ENCODE measurements around the gene JAML. TPM values are rescaled to one million over a fixed set of nuclear protein-coding genes. Genes with fewer than 3 reads are reported as not detected.

The JAML gene
- total RNA-seq, 2 experiments from 2014 or later, result 140 to 144 TPM

DNA sequence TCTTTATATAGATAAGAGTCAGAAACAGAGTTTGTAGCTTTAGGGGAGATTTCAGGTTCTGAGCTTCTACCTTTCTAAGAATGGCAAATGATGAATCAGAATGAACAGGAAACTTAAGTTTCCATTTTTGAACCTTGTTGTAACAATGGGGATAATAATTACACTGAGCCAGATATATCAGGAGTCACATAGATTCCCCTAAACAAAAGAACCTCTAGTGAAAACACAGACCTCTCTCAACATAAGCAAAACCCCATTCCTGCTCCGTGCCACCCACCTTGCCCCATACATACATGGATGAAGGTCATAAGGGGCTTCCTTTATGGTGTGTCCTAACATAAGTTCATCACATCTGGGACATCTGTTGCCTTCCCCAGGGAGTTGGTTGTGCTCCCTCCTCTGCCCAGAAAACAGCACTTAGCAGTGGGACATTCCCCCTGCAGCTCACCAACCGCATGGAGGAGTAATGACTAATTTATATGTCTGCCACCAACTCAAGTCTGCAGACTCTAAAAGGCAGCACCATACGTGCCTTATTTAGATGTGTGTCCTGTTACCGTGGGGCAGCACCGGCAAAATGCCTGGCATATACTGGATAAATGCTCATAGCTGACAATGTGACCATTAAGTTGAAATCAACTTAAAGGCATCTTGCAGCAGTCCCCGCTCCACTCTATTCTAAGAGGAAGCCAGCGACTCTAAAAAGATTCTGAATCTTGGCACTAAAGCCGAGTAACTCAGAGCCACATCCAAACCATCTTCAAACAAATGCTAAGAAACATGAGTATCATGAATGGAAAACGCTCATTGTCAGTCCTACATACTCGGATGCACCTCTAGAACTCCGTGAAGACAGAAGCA is 8.0 kb downstream of the JAML start:
- POLR2A ChIA-PET, result interaction anchor here (0.6 to 11.8 kb wide), 11 partner anchors 9 to 123 kb away, joined by 3 to 106 read pairs (median 6); partner anchors contain the start of genes JAML, MPZL2 and MPZL3
- Mint-ChIP-seq H3K4me1 (ENCODE audit: low read depth) (peaks cover 98% of the 10 kb centered on the region), H3K36me3 (ENCODE audit: low read depth) (peaks cover 82% of the 10 kb centered on the region), H3K9me3 (ENCODE audit: insufficient read depth) (no peaks in the 10 kb centered on the region), H3K27me3 (ENCODE audit: low read depth) (no peaks in the 10 kb centered on the region), H3K4me3 (peak overlapping the region; percentile 76), H3K27ac (peak overlapping the region; percentile 94)
- CTCF ChIA-PET, result interaction anchor here (0.6 to 10.1 kb wide), 17 partner anchors 7 to 146 kb away, joined by 3 to 128 read pairs (median 3); partner anchors contain the start of genes CD3D and JAML
- DNase-seq (peak; percentile 56), ATAC-seq (peak; percentile 52)

DNA sequence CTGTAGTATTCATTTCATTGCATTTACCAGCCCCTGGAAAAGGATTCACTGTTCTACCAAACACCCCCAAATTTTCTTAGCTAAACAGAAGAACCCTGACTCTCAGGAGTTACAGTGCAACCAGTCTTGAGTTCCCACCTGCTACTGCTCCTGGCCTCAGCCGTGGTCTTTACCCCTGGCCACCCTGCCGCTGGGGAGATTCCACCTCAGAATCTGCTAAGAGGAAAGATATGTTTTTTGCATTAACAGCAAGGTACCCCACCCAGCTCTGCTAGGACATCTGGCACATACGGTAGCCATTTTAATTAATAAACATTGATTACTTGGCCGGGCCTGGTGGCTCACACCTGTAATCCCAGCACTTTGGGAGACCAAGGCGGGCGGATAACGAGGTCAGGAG is 9.0 kb downstream of the JAML start:
- DNase-seq (no peak), ATAC-seq (no peak)
- ChIA-PET POLR2A (interaction anchor here (0.8 to 11.8 kb wide), 9 partner anchors 10 to 129 kb away, joined by 3 to 106 read pairs (median 6); partner anchors contain the start of genes CD3G, JAML and MPZL3), CTCF (interaction anchor here (1.0 to 10.1 kb wide), 13 partner anchors 8 to 126 kb away, joined by 3 to 128 read pairs (median 6); partner anchors contain the start of genes CD3D and JAML)
- Mint-ChIP-seq H3K4me1 (ENCODE audit: low read depth) (peaks cover 98% of the 10 kb centered on the region), H3K36me3 (ENCODE audit: low read depth) (peaks cover 83% of the 10 kb centered on the region), H3K9me3 (ENCODE audit: insufficient read depth) (no peaks in the 10 kb centered on the region), H3K27me3 (ENCODE audit: low read depth) (no peaks in the 10 kb centered on the region), H3K27ac (peak overlapping the region; percentile 94), H3K4me3 (peak overlapping the region; percentile 76)

DNA sequence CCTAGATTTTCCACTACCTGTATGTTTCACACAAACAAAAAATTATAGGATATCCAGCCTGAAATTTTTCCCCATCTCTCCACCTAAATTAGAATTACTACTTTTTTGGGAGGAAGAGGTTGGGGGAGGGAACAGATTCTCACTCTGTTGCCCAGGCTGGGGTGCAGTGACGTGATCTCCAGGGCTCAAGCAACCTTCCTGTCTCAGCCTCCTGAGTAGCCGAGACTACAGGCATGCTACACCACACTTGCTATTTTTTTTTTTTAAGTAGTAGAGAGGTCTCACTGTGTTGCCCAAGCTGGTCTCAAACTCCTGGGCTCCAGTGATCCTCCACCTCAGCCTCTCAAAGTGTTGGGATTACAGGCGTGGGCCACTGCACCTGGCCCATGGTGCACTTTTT is 9.5 kb downstream of the JAML start:
- Mint-ChIP-seq H3K4me1 (ENCODE audit: low read depth) (peaks cover 99% of the 10 kb centered on the region), H3K27me3 (ENCODE audit: low read depth) (no peaks in the 10 kb centered on the region), H3K27ac (peak overlapping the region; percentile 94), H3K9me3 (ENCODE audit: insufficient read depth) (no peaks in the 10 kb centered on the region), H3K4me3 (peak overlapping the region; percentile 76), H3K36me3 (ENCODE audit: low read depth) (peaks cover 85% of the 10 kb centered on the region)
- POLR2A ChIA-PET, result interaction anchor here (0.8 to 11.8 kb wide), 8 partner anchors 10 to 129 kb away, joined by 3 to 106 read pairs (median 10); partner anchors contain the start of genes CD3G, JAML and MPZL3
- CTCF ChIA-PET, result interaction anchor here (0.9 to 10.1 kb wide), 13 partner anchors 9 to 136 kb away, joined by 3 to 128 read pairs (median 5); partner anchors contain the start of genes CD3E, JAML and MPZL3
- DNase-seq (peak; percentile 66), ATAC-seq (peak; percentile 66)

DNA sequence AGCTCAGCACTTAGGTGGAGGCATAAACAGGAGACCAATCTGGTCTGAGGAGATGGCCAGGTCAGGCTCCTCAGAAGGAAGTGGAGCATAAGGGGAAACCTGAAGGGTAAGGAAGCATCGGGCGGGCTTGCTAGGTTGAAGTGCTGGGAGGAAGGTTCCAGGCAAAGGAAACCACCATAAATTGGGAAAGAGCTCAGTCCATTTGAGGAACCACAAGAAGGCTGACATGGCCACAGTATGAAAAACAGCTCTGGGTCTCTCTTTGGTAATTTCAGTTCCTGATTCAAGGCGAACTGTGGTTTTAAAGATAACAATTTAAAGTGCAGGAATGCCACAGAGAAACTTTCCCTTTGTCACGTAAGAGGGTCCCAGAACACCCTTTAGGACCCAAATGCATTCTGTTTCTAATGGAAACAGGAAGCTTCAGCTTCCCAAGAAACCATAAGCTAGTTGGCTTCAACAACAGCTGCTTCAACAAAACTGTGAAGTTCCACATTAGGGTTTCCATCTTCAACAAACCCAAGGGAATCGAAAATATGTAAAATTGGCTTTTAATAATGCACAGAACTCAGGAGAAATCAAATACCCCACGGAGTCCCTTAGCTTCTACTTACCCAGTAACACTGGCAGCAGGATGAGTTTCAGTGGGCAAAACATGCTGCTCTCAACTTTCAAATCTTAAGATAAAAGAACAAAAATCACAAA is 10.4 kb downstream of the JAML start:
- peak overlapping the region; percentile 94 for H3K27ac Mint-ChIP-seq
- no peak for ATAC-seq
- no peak for DNase-seq
- no peaks in the 10 kb centered on the region for H3K9me3 Mint-ChIP-seq (ENCODE audit: insufficient read depth)
- H3K4me1 Mint-ChIP-seq (ENCODE audit: low read depth), result peaks cover 95% of the 10 kb centered on the region
- CTCF ChIA-PET, result interaction anchor here (0.7 to 10.1 kb wide), 19 partner anchors 9 to 137 kb away, joined by 3 to 128 read pairs (median 4); partner anchors contain the start of genes CD3E, JAML, MPZL2 and MPZL3
- no peaks in the 10 kb centered on the region for H3K27me3 Mint-ChIP-seq (ENCODE audit: low read depth)
- POLR2A ChIA-PET, result interaction anchor here (0.6 to 11.8 kb wide), 11 partner anchors 8 to 576 kb away, joined by 3 to 106 read pairs (median 5); partner anchors contain the start of genes JAML and MPZL3
- H3K36me3 Mint-ChIP-seq (ENCODE audit: low read depth), result peaks cover 82% of the 10 kb centered on the region
- H3K4me3 Mint-ChIP-seq, result peak overlapping the region; percentile 76

DNA sequence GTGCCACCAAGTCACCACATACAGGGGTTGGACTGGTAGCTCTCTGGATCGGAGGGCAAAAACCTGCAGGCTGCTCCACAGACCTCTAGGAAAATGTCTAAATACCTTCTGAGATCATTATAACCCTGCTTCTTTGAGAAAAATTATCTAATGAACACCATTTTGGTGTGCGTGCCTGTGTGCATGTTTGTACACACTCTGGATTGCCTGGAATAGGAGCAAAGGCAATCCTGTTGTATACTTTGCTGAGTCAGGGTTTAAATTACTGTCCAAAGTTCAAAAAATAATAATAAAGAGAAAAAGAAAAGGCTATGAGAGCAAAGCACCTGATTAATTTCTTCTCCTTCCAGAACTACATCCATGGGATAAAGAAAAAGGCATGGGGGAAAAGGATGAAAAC is 11.0 kb downstream of the JAML start:
- Mint-ChIP-seq H3K36me3 (ENCODE audit: low read depth) (peaks cover 82% of the 10 kb centered on the region), H3K27ac (peak overlapping the region; percentile 94), H3K27me3 (ENCODE audit: low read depth) (no peaks in the 10 kb centered on the region), H3K4me3 (peak overlapping the region; percentile 76), H3K4me1 (ENCODE audit: low read depth) (peaks cover 95% of the 10 kb centered on the region), H3K9me3 (ENCODE audit: insufficient read depth) (no peaks in the 10 kb centered on the region)
- DNase-seq, result no peak
- ChIA-PET POLR2A (interaction anchor here (0.7 to 11.8 kb wide), 10 partner anchors 9 to 577 kb away, joined by 3 to 106 read pairs (median 6); partner anchors contain the start of genes JAML and MPZL3), CTCF (interaction anchor here (0.8 to 10.1 kb wide), 14 partner anchors 8 to 98 kb away, joined by 3 to 128 read pairs (median 5); partner anchors contain the start of genes CD3E, JAML, MPZL2 and MPZL3)
- no peak for ATAC-seq

DNA sequence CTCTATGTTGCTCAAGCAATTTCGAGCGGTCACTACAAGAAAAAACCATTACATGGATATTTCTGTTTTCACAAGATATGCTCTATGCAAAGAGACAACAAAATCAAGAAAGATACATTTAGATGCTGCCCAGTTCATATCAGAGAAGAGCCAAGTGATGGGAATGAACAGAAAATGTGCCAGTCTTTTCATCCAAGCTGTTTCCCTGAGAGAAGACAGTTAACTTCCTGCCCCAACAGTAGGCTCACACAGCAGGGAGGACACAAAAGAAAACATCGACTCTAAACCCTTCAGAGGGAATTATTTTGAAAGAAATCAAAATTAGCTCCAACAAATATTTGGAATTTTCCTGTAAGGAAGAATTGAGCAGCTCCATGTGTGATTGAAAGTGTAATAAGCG is 11.6 kb downstream of the JAML start:
- Mint-ChIP-seq H3K27ac (peak overlapping the region; percentile 94), H3K27me3 (ENCODE audit: low read depth) (no peaks in the 10 kb centered on the region), H3K9me3 (ENCODE audit: insufficient read depth) (no peaks in the 10 kb centered on the region), H3K4me3 (peak overlapping the region; percentile 76), H3K36me3 (ENCODE audit: low read depth) (peaks cover 79% of the 10 kb centered on the region), H3K4me1 (ENCODE audit: low read depth) (peaks cover 93% of the 10 kb centered on the region)
- CTCF ChIA-PET, result interaction anchor here (0.8 to 10.1 kb wide), 11 partner anchors 8 to 98 kb away, joined by 3 to 128 read pairs (median 5); partner anchors contain the start of genes JAML, MPZL2 and MPZL3
- DNase-seq, result no peak
- no peak for ATAC-seq
- POLR2A ChIA-PET, result interaction anchor here (0.8 to 11.8 kb wide), 5 partner anchors 9 to 577 kb away, joined by 3 to 106 read pairs (median 7); partner anchors contain the start of gene JAML

DNA sequence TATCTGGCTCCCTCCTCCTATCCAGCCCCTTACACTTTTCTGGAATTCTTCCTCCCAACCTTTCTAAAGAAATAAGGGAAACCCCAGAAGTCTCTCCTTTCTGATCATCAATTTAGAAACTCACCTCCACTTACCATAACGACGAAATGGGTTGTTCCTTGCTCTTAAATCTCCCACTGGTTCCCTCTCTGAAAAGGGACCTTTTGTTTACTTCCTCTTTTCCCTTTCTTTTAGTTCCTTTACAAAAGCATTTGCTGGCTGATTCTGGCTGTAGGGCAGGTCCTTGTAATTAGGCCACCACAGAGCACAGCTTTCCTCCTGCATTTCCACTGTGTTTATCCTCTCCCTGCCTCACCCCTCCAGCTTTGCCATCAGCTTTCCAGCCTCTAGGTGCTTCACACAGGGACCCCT is 12.0 kb downstream of the JAML start:
- peaks cover 80% of the 10 kb centered on the region for H3K36me3 Mint-ChIP-seq (ENCODE audit: low read depth)
- ATAC-seq, result no peak
- POLR2A ChIA-PET, result interaction anchor here (0.8 to 11.8 kb wide), 4 partner anchors 9 to 93 kb away, joined by 3 to 106 read pairs (median 54); partner anchors contain the start of gene JAML
- CTCF ChIA-PET, result interaction anchor here (1.3 to 10.0 kb wide), 5 partner anchors 11 to 71 kb away, joined by 3 to 88 read pairs (median 16); partner anchors contain the start of genes JAML and MPZL3
- H3K27me3 Mint-ChIP-seq (ENCODE audit: low read depth), result no peaks in the 10 kb centered on the region
- H3K27ac Mint-ChIP-seq, result peak overlapping the region; percentile 94
- peaks cover 93% of the 10 kb centered on the region for H3K4me1 Mint-ChIP-seq (ENCODE audit: low read depth)
- peak overlapping the region; percentile 76 for H3K4me3 Mint-ChIP-seq
- no peaks in the 10 kb centered on the region for H3K9me3 Mint-ChIP-seq (ENCODE audit: insufficient read depth)
- no peak for DNase-seq

DNA sequence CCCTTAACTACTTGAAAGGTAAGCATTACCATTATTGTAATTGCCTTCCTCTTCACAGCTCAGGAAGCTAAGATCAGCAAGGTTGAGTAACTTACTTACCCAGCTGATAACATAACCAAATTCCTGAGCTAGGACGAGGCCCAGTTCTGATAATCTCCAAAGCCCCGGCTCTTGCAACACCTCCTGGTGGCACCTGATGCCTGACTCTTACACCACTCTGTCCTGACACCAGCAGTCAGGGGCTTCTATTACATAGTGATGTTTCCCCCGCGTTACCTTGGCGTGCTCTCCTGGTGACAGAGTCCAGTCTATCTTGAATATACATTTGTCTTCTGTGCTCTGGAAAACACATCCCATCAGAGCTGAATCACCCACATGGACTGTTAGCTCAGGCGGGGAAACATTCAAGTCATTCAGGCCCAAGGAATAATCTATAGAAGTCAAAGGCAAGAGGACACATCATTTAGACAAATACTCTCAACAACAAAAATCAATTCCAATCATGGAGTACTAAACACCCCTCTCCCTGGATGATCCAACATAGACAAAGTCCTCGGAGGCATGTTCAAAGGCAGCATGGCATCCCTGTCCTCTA is 12.6 kb downstream of the JAML start:
- Mint-ChIP-seq H3K4me3 (no peak overlapping the region), H3K9me3 (ENCODE audit: insufficient read depth) (no peaks in the 10 kb centered on the region), H3K36me3 (ENCODE audit: low read depth) (peaks cover 79% of the 10 kb centered on the region), H3K27me3 (ENCODE audit: low read depth) (no peaks in the 10 kb centered on the region), H3K27ac (peak overlapping the region; percentile 94), H3K4me1 (ENCODE audit: low read depth) (peaks cover 92% of the 10 kb centered on the region)
- ChIA-PET CTCF (interaction anchor here (0.9 to 10.0 kb wide), 7 partner anchors 10 to 49 kb away, joined by 3 to 88 read pairs (median 12); partner anchors contain the start of genes JAML and MPZL3), POLR2A (interaction anchor here (0.6 to 11.8 kb wide), 5 partner anchors 8 to 94 kb away, joined by 4 to 106 read pairs (median 7); partner anchors contain the start of gene JAML)
- DNase-seq (no peak), ATAC-seq (no peak)

DNA sequence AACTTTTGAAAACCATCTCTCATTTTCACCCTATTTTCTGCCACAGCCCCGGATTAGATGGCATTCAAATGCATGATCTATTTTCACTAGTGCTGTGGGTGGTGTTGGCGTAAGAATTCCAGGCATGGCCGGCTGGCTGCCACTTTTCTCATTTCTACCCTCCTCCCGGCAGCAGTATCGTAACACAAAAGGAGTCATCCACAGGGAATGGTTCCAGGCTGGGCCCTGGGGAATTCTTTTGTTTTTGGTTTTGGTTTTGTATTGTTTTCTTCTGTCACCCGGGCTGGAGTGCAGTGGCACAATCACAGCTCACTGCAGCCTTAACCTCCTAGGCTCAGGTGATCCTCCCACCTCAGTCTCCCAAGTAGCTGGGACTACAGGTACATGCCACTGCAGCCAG is 13.8 kb downstream of the JAML start:
- H3K36me3 Mint-ChIP-seq (ENCODE audit: low read depth), result peaks cover 80% of the 10 kb centered on the region
- ATAC-seq, result no peak
- H3K4me1 Mint-ChIP-seq (ENCODE audit: low read depth), result peaks cover 93% of the 10 kb centered on the region
- ChIA-PET POLR2A (interaction anchor here (1.3 to 11.8 kb wide), 3 partner anchors 8 to 15 kb away, joined by 3 to 106 read pairs (median 5); partner anchors contain the start of gene JAML), CTCF (interaction anchor here (1.3 to 10.0 kb wide), 4 partner anchors 9 to 41 kb away, joined by 3 to 88 read pairs (median 46); partner anchors contain the start of genes JAML and MPZL3)
- H3K4me3 Mint-ChIP-seq, result no peak overlapping the region
- no peak for DNase-seq
- peak overlapping the region; percentile 58 for H3K27ac Mint-ChIP-seq
- H3K9me3 Mint-ChIP-seq (ENCODE audit: insufficient read depth), result no peaks in the 10 kb centered on the region
- H3K27me3 Mint-ChIP-seq (ENCODE audit: low read depth), result no peaks in the 10 kb centered on the region

DNA sequence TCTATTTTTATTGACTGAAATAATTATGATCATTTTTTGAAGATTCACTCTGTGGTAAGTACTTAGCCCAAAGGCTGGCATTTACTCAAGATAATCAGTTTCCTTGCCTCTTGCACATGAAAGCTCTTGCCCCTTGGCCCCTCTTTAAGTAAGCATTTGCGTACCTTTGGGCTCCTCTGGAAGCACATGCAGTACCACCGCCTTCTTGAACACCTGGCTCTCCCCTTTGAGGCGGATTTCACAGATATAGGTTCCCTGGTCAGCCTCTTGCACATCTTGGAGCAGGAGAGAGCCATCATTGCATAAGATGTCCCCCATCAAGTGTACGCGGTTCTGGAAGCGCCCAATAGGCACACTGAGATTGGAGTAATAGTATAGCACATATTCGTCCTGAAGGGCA is 14.5 kb downstream of the JAML start:
- Mint-ChIP-seq H3K36me3 (ENCODE audit: low read depth) (peaks cover 77% of the 10 kb centered on the region), H3K27me3 (ENCODE audit: low read depth) (no peaks in the 10 kb centered on the region), H3K4me1 (ENCODE audit: low read depth) (peaks cover 93% of the 10 kb centered on the region), H3K27ac (peak overlapping the region; percentile 58), H3K4me3 (no peak overlapping the region), H3K9me3 (ENCODE audit: insufficient read depth) (no peaks in the 10 kb centered on the region)
- POLR2A ChIA-PET, result interaction anchor here (1.2 to 11.8 kb wide), 3 partner anchors 8 to 15 kb away, joined by 3 to 106 read pairs (median 6); partner anchors contain the start of gene JAML
- DNase-seq (no peak), ATAC-seq (no peak)
- CTCF ChIA-PET, result interaction anchor here (1.7 to 10.0 kb wide), 4 partner anchors 8 to 94 kb away, joined by 4 to 88 read pairs (median 46); partner anchors contain the start of genes CD3E and JAML

Measured in activated CD8-positive, alpha-beta T cell treated with anti-CD3 and anti-CD28 coated beads, Interleukin-2, amount 10 ng/mL, durations not matched to agents 7 days and 5 days (primary cell).